ENCODE results near the gene TMEM52B. TPM values are rescaled to one million over a fixed set of nuclear protein-coding genes. Genes with fewer than 3 reads are reported as not detected.

The TMEM52B gene
- total RNA-seq, 1 experiment from 2014 or later, result 46.0 TPM

DNA sequence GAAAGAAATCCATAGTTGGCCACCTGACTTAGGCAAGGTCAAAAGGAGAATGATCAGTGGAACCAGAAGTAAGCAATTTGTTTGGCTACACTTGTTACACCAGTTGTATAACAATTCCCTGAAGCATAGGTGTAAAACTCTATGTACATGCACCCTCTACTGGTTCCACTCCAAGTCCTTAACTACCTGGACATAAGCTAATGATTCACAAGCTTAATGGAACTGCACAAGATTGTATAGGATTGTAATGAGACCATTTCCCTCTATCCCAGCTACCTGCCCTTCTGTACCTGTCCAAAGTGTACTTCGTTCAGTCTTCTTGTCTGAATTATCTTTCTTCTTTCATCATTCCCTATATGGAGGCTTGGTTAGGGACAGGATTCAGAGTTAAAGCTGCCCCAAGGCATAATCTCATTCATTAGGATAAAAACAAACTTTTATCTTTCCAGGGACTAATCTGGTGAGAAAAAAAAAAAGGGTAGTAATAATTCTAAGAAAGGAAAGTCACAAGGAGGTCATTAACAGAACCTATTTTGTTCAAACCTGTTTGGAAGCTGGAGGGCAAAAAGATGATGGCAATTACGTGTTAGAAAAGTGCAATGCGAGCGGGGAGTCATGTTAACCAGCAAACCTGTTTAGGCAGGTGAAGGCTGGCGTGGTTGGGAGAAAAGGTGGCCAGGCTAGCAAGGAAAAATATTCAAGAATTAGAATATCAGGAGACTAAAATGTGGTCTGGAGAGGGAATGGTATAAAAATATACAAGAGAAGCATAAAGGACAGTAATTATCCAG, 2.8 kb upstream of the TMEM52B start:
- POLR2A ChIA-PET, result interaction anchor here (0.6 to 1.3 kb wide), 4 partner anchors 9 to 37 kb away, joined by 3 to 12 read pairs (median 4); partner anchors contain the start of gene GABARAPL1
- intact Hi-C loops (cut with micrococcal nuclease; ENCODE audit: unreplicated experiment), result loop anchor here (1.0 kb wide), 3 partner anchors 9 to 23 kb away; no protein-coding TSS in a partner anchor
- CTCF ChIA-PET, result interaction anchor here (0.6 to 2.8 kb wide), 15 partner anchors 8 to 218 kb away, joined by 3 to 80 read pairs (median 5); no protein-coding TSS in a partner anchor

DNA sequence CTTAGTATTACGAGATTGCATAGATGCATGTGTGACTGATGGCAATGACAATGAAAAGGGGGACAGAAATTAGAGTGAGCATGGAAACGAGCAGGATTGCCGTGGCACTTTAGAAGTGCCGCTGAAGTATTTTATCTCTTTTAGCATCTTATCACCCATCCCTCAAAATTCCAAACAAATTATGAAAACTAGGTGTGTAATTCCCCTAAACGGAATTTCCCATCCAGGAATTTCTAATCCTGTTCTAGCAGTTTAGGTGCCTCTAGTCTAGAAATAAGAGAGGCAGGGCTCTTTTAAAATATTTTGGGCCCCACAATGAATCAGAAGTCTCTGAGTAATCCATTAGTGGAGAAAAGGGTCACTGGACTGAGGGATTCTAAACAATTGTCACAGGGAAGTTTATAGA, 947 bp downstream of the TMEM52B start:
- Mint-ChIP-seq H3K4me1 (ENCODE audit: low read depth, unreplicated experiment) (peaks cover 50% of the 10 kb centered on the region), H3K36me3 (ENCODE audit: insufficient read depth, unreplicated experiment) (peaks cover 4% of the 10 kb centered on the region), H3K9me3 (ENCODE audit: unreplicated experiment) (no peaks in the 10 kb centered on the region), H3K27ac (ENCODE audit: unreplicated experiment) (peak overlapping the region; percentile 29), H3K4me3 (ENCODE audit: unreplicated experiment) (peak overlapping the region; percentile 34), H3K27me3 (ENCODE audit: insufficient read depth, unreplicated experiment) (no peaks in the 10 kb centered on the region)
- peaks cover 81% of the 10 kb centered on the region for H3K4me1 ChIP-seq
- no peak overlapping the region for H3K4me3 ChIP-seq (ENCODE audit: low read depth, low read length)
- no peak for DNase-seq
- no peaks in the 10 kb centered on the region for H3K27me3 ChIP-seq (replicated peaks; ENCODE audit: control insufficient read depth, insufficient read depth, low read length)
- CTCF ChIA-PET, result interaction anchor here (1.3 kb wide), 1 partner anchor 10 kb away, joined by 3 read pairs; no protein-coding TSS in a partner anchor
- no TSS peak for BruUV-seq (replicated peaks)
- TF ChIP-seq, protein P1, sequence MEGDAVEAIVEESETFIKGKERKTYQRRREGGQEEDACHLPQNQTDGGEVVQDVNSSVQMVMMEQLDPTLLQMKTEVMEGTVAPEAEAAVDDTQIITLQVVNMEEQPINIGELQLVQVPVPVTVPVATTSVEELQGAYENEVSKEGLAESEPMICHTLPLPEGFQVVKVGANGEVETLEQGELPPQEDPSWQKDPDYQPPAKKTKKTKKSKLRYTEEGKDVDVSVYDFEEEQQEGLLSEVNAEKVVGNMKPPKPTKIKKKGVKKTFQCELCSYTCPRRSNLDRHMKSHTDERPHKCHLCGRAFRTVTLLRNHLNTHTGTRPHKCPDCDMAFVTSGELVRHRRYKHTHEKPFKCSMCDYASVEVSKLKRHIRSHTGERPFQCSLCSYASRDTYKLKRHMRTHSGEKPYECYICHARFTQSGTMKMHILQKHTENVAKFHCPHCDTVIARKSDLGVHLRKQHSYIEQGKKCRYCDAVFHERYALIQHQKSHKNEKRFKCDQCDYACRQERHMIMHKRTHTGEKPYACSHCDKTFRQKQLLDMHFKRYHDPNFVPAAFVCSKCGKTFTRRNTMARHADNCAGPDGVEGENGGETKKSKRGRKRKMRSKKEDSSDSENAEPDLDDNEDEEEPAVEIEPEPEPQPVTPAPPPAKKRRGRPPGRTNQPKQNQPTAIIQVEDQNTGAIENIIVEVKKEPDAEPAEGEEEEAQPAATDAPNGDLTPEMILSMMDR (IDR thresholded peaks at IDR 0.05; ENCODE audit: insufficient read depth in 1 of 2, low read depth in 1 of 2, low read length in 1 of 2, severe bottlenecking in 1 of 2, unreplicated experiment in 1 of 2), result no peak
- intact Hi-C loops (cut with micrococcal nuclease; ENCODE audit: unreplicated experiment), result loop anchor here (1.0 kb wide), 1 partner anchor 7 kb away; the partner anchor contains the start of gene OLR1
- POLR2A ChIA-PET, result no interaction called here
- H3K36me3 ChIP-seq (ENCODE audit: control insufficient read depth, insufficient read depth, low read length), result no peaks in the 10 kb centered on the region
- no peaks in the 10 kb centered on the region for H3K9me3 ChIP-seq

More for the DNA sequence above, 2.8 kb upstream of the TMEM52B start:
- TF ChIP-seq, protein P1 (IDR thresholded peaks at IDR 0.05; ENCODE audit: insufficient read depth in 1 of 2, low read depth in 1 of 2, low read length in 1 of 2, severe bottlenecking in 1 of 2, unreplicated experiment in 1 of 2), result peak; percentile 21 to 46
- Histone ChIP-seq H3K4me3 (ENCODE audit: low read depth, low read length) (no peak overlapping the region), H3K27me3 (replicated peaks; ENCODE audit: control insufficient read depth, insufficient read depth, low read length) (no peaks in the 10 kb centered on the region), H3K36me3 (ENCODE audit: control insufficient read depth, insufficient read depth, low read length) (no peaks in the 10 kb centered on the region), H3K9me3 (no peaks in the 10 kb centered on the region), H3K4me1 (peaks cover 91% of the 10 kb centered on the region)
- H3K4me3 Mint-ChIP-seq (ENCODE audit: unreplicated experiment), result peak overlapping the region; percentile 18
- no peaks in the 10 kb centered on the region for H3K9me3 Mint-ChIP-seq (ENCODE audit: unreplicated experiment)
- H3K4me1 Mint-ChIP-seq (ENCODE audit: low read depth, unreplicated experiment), result peaks cover 52% of the 10 kb centered on the region
- H3K36me3 Mint-ChIP-seq (ENCODE audit: insufficient read depth, unreplicated experiment), result peaks cover 11% of the 10 kb centered on the region
- H3K27me3 Mint-ChIP-seq (ENCODE audit: insufficient read depth, unreplicated experiment), result no peaks in the 10 kb centered on the region
- DNase-seq, result peak; percentile 58 to 68
- BruUV-seq (replicated peaks), result no TSS peak
- peak overlapping the region; percentile 77 for H3K27ac Mint-ChIP-seq (ENCODE audit: unreplicated experiment)

DNA sequence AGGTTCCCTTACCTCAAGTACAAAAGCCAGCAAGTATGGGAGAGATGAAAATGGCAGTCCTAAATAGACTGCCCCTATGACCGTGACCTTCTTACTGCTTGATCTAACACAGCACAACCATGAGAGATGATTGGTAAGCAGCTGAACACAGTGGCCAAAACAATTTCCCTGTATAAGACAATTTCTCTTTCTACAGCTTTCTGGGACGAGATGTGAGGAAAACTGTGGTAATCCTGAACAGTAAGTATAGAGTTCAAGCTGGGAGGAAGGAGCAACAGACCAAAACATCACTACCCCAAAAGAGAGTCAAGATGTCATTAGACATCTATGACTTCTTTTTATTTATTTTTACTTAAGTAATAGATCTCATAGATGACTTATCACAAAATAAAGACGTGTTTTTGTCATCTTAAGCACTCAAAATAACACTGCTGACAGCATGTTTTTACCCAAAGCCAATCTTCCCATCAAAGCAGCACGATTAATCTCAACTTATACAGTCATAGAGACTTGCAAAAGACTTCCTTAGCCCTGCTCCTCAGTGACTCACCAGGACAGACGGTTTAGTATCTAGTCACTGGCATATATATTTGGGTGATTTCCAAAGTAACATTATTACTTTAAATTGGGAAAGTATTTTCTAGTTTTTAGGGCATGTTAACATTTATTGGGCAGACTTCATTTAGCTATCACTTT, 3.7 kb downstream of the TMEM52B start:
- no peaks in the 10 kb centered on the region for H3K9me3 Mint-ChIP-seq (ENCODE audit: unreplicated experiment)
- no peak overlapping the region for H3K4me3 Mint-ChIP-seq (ENCODE audit: unreplicated experiment)
- Histone ChIP-seq H3K9me3 (no peaks in the 10 kb centered on the region), H3K4me3 (ENCODE audit: low read depth, low read length) (no peak overlapping the region), H3K4me1 (peaks cover 57% of the 10 kb centered on the region), H3K36me3 (ENCODE audit: control insufficient read depth, insufficient read depth, low read length) (no peaks in the 10 kb centered on the region; the same call in 1 of the 2 replicates), H3K27me3 (replicated peaks; ENCODE audit: control insufficient read depth, insufficient read depth, low read length) (no peaks in the 10 kb centered on the region)
- H3K36me3 Mint-ChIP-seq (ENCODE audit: insufficient read depth, unreplicated experiment), result peaks cover 9% of the 10 kb centered on the region
- CTCF ChIA-PET, result no interaction called here
- H3K4me1 Mint-ChIP-seq (ENCODE audit: low read depth, unreplicated experiment), result peaks cover 33% of the 10 kb centered on the region
- TF ChIP-seq, protein P1 (IDR thresholded peaks at IDR 0.05; ENCODE audit: insufficient read depth in 1 of 2, low read depth in 1 of 2, low read length in 1 of 2, severe bottlenecking in 1 of 2, unreplicated experiment in 1 of 2), result no peak
- no TSS peak for BruUV-seq (replicated peaks)
- no peak overlapping the region for H3K27ac Mint-ChIP-seq (ENCODE audit: unreplicated experiment)
- H3K27me3 Mint-ChIP-seq (ENCODE audit: insufficient read depth, unreplicated experiment), result no peaks in the 10 kb centered on the region
- no peak for DNase-seq
- POLR2A ChIA-PET, result interaction anchor here (1.1 kb wide), 1 partner anchor 10 kb away, joined by 4 read pairs; the partner anchor contains the start of gene OLR1
- intact Hi-C loops (cut with micrococcal nuclease; ENCODE audit: unreplicated experiment), result no loop called here

All from Caco-2 (cell line).